HG02970 (cell line): ENCODE data around the gene KRT38.
"Not testable (repeated sequence)": the region's sequence is repeated elsewhere in the genome, so short reads cannot be mapped to it uniquely, and the experiment has no call there.

Experiments
- ATAC-seq: cut with Tn5 transposase; IDR thresholded peaks from one replicate; pipeline ENCODE4 v1.9.1; 2021; ENCODE audit warnings: mild to moderate bottlenecking, moderate library complexity, moderate number of reproducible peaks; ENCODE audit not compliant: unreplicated experiment, low FRiP score

KRT38 gene

DNA sequence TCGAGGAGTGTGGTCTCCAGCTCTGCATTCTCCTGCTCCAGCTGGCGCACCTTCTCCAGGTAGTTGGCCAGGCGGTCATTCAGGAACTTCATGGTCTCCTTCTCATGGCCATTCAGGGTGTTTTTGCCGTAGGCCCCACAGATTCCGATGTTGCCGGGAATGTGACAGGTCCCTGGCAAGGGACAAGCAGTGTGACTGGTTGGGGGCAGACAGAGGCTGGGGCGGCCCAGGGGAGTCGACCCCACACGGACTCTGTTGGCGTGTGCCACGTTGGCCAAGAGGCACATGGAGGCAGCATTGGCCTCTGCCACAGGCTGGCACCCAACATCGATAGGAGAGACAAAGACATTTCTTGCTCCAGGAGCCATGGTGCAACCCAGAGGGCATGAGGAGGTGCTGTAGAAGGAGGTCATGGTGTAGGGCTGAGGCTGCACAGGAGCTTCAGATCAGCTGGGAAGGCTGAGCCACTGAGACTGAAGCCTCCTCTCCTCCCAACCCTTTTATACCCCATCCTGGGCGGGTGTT is 16.6 kb downstream of the KRT38 start, which contains the start of gene KRT37:
Gene KRT37 (minus strand): TSS at position 475 of the 525 bp plus-strand sequence. CDS start 62 bp downstream, at position 413.
- no peak for ATAC-seq

DNA sequence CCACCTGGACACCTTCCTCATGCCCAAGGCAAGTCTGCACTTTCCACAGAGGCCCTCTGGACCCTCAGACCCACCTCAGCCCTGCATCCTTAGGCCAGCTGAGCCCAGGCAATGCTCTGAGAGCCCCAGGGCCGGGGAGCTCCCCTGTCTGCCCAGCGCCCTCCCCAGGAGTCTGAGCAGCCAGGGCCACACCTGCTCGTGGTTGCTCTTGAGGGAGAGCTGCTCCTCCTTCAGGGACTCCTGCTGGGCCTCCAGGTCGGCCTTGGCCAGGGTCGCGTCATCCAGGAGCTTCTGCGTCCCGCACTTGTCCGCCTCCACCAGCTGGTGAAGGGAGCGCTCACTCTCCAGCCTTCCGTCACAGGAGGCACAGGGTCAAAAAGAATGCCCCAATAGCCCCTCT is 18.2 kb downstream of the KRT38 start:
- ATAC-seq: not testable (repeated sequence)

DNA sequence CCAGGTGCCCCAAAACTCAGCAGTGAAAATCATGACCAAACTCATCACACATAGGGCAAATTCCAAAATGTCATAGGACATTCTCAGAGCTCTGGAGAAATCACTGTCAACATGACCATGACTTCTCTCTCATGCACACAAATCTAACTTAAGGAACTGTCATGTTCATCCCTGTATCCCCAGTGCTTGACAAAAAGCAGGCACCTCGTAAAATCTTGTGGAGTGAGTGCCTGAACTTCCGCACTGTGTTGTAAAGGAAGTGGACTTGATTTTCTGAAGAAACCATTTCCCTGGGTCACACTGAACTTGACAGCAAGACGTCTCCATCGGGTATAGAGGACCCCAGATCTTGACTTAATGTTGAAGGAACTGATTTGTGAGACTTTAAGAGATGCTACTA is 19.2 kb downstream of the KRT38 start:
- ATAC-seq: no peak

DNA sequence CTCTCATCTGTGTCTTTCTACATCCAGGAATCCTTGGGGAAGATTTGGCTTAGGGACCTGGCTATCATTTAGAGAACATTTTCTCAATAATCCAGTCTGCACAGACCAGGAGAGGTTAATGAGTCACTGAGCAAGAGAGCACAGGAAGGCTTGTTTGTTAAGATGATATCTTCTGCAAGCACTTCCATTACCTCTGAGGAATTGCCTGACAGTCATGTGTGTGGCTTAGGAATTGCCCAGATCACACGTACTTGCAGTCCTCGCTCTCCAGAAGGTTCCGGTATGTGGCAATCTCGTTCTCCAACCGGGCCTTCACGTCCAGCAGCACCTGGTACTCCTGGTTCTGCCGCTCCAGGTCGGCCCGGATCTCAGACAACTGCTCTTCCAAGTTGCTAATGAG is 19.7 kb downstream of the KRT38 start:
- ATAC-seq: no peak

DNA sequence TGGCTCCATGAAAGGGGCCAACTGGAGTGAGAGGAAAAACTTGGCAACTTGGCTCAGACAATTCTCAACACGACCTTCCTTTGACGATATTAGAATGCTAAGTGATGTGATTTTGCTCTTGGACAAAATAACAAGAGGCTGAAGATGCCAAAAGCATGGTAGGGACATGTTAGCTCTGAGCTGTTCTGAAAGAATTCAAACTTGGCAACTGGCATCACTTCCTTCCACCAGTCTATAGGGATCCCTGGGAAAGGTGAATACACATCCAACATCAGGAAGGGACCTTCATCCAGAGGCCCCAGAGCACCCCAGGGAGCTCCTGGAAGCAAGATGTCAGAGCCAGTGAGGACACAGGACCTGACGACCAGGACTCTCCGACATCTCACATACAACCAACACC is 20.6 kb downstream of the KRT38 start:
- ATAC-seq: no peak

DNA sequence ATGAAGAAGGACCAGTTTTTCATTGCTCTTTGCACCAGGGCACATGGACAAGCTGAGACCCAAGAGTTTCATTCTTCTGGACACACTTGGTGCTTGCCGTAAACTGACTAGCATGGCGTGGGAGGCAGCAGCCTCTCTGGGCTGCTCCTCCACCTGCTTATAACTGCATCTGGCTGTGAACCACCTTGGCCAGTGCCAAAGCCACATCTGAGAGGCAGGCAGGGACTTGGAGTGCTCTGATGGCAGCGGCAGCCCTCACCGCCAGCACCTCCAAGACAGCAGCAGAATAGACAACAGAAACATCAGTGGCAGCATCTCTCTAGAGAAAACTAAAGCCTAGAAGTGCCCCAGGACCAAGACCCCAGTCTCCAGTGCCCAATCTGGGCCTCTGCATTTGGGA is 21.1 kb downstream of the KRT38 start:
- no peak for ATAC-seq

DNA sequence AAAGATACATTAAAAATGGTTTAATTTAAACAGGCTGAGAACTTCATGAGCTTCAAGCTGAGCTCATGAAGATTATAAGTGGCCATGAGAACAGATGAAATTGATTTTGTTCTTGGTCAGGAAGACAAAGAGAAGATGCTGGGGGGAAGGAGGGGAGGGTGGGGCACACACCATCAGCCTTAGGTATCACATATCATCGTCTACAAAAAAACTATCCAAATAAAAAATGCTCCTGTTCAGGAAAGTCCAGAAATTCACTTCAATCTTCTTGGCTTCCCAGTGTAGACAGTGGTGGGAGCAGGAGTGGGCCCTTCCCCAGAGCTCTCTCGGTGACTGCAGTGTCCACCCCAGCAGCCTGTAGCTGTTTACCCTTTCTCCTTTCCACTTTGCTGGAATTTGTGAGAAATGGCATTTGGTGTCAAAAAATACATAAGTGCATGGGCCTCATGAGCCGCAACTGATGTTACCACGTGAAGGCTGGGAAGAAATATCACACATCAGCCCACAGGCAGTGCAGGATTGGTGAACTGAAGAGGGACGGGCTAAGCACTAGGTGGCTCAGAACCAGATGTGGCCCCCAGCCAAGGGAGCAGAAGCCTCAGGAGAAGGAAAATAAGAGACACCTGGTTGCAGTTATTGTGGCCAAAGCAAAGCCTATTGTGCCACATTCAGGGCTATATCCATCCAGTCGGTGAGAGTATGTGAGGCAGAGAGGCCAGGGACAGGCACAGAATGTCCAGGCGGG is 22.5 kb downstream of the KRT38 start:
- no peak for ATAC-seq

DNA sequence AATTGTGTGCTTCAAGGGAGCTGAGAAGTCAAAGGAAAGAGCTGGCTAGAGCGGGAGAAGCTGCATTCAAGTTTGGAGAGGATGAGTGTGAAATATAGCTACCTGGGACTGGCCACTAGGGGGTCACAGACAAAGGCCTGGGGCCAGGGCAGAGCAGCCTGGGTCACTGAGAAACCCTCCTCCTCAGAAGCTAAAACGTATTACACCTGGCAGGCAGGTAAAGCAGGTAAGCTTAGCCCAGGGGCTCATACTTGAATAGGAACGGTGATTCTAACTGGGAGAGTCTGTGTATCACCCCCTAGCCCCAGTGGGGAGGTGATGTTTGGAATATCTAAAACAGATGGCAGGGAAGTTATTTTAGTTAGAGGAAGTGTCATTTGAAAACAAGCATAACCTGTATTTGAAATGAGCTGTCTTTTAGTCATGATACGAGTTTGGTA is 23.2 kb downstream of the KRT38 start:
- ATAC-seq: no peak

DNA sequence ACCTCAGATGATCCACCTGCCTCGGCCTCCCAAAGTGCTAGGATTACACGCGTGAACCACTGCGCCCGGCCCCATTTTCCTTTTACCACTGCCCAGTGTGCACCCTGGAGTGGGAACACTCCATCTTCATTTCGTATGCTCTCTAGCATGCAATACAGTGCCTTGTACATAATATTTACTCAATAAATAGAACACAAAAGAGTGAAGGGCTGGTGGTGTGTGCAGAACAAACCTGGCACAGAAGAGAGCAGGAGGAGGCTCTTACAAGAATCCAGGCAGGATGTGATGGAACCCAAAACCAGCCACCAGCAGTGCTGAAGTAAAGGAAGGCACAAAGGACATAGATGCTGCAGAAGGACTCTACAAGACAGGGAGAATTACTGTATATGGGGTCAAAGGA is 23.7 kb downstream of the KRT38 start:
- ATAC-seq: no peak

DNA sequence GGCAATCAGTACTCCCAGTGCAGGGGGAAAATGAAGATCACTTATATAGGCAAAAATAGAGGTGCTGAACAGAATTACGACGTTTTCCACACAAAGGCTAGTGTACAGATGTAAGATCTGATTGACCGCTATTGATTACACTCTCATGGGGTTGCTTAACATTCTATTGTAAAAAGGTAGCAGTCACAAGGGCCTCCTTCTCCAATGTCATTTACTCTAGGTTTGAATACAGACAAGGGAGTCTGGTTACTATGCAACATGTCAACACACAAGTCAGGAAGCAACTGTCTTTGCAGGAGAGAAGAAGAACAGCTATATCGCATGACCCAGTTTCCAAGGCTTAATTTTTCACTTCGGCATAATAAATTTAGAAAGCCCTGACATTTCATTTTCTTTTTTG is 24.3 kb downstream of the KRT38 start:
- no peak for ATAC-seq

DNA sequence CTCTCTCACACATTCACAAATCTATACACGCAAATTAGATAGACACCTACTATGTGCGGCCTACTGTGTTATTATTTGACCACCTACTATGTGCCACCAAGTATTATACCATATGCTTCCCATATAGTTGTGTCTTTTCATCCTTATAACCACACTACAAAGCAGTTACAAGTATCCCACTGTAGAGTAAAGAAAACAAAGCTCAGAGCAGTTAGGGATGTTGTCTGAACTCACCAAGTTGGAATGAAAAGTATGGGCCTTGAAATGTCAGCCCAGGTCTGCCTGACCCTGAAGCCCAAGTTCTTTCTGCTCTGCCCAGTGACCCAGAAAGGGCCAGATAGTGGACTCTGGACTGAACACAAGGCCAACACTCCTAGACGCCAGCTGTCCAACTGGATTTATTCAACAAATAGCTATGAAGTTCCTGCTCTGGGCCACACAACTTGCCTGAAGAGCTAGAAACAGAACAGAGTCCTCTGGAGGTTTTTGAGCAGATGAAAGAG is 24.9 kb downstream of the KRT38 start:
- ATAC-seq: no peak

DNA sequence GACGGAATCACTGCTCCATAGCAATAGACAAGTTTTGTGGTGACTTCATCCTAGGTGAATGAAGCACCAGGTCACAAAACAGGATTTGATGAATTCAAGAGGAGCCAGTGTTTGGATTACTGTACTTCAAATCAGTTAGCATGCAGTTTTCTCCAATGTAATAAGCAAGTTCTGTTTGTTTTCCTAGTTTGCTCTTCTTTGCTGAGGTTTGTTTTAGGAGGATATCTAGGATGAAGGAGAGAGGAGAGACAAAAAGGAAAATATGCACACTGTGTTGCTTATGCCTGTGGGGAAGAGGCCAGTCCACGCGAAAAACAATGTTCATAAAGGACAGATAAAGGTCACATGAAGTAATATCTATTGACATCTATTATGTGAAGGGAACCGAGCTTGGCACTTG is 25.4 kb downstream of the KRT38 start:
- no peak for ATAC-seq

DNA sequence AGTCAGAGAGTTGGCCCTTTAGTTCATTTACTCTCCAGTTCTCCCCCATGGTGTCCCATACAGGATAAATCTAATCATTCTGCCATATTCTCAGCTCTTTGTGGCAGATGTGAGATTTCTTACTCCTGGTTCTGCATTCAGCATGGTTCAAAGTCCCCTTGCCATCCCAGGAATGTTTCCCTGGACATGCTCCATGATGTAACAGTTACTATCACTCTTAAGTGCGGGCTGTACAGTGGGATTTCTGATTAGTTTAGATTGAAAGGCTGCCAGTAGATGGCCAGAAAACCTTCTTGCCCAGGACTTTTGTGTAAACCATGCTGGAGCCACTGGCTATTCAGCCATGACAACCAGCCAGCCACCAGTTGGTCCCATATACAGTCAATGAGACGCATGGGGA is 26.8 kb downstream of the KRT38 start:
- ATAC-seq: no peak

DNA sequence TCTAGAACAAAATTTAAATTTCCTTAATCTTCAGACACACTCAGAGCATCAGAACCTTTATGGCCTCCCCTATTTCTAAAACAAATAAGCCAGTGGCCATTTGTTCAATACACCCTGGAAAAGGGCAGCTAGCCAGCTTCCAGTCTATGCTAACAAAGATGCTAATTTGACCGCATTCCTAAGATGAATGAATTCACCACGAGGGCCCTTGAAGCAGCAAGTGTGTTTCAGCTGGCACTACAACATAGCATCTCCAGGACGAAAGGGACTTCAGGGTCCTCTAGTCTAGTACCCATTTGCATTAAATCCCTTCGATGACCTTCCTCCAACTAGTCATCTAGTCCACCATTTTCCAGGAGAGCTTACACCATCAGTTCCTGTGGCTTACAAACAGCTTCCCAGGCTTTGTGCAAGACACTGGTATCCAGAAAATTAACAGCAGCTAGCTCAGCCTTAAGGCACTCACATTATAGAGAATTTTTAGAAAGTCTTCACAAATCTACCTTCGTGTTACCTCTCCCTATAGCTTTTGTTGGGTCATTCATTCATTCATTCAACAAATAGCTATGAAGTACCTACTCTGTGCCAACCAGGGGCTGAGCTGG is 27.3 kb downstream of the KRT38 start:
- ATAC-seq: no peak

DNA sequence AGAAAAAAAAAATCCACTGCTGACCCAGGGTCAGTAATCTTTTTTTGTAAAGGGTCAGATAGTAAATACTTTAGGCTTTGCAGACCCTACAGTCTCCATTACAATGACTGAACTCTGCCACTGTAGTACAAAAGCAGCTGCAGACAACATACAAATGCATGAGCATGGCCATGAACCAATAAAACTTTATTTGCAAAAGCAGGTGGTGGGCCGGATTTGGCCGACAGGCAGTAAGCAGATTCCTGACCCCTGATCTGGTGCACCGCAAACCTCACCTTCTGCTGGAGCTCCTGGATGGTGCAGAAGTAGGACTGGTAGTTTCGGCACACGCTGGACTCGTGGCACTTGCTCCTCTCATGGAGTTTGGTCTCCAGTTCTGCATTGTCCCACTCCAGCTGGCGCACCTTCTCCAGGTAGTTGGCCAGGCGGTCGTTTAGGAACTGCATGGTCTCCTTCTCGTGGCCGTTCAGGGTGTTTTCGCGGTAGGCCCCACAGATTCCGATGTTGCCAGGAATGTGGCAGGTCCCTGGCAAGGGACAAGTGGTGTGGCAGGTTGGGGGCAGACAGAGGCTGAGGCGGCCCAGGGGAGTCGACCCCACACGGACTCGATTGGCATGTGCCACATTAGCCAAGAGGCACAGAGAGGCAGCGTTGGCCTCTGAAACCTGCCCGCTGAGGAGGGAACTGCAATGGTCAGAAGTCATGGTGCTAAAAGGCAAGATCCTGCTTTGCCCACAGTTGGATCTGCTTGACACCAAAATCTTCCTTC is 29.5 kb downstream of the KRT38 start:
- ATAC-seq: no peak

DNA sequence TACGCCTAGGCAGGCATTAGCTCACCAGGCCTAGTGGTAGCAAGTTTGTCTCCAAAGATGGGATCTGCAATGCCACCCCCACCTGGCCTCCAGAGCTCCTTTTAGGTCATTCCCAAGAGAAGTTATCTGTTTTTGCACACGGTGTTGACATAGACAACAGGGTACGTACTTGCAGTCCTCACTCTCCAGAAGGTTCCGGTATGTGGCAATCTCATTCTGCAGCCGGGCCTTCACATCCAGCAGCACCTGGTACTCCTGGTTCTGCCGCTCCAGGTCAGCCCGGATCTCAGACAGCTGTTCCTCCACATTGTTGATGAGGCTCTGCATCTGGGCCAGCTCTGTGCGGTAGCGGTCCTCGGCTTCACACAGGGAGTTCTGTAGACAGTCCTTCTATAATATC is 33.6 kb downstream of the KRT38 start:
- ATAC-seq: no peak

DNA sequence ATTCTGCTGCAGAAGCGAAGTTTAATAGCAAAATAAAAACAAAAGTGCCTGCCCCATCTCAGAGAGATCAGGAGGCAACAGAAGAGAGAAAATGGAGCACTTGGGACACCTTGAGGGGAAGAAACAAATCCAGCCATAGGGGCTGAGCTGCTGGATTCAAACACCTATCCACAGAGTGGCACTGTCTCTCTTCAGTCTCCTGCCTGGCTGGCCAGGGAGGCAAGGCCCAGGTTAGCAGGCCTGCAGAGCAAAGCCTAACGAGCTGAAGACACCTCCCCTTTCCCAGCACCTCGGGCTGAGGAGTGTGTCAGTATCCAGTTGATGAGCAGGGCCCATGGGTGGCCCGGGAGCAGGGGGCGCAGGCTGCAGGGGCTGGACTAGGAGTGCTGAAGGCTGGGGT is 34.6 kb downstream of the KRT38 start:
- no peak for ATAC-seq

DNA sequence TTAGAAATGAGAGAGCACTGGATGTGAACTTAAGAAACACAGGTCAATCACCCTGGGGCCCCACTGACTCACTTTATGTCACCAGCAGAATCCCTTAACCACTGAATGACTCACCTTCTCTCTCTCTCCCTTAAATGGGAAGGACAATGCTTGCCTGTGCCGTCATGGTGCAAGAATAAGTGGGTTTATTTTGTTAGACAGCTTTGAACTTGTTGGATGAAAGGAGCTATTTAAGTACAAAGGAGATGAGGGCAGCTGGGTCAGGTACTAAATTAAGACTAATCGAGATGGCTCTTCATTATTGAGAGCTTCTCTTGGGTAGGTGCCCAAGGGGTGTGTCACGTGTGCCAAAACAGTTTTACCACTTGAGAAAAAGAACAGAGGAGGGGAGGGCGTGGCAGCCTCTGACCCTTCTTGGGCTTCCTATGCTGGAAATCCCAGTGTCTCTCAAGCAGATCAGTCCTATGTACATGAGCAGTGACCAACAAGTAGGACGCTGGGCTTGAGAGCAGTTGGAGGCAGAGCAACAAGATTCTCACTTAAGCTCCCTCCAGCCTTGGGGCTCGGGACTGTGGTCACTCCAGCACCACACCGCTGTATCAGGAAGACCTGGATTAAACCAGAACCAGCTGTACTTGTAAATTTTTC is 36.6 kb downstream of the KRT38 start:
- no peak for ATAC-seq

DNA sequence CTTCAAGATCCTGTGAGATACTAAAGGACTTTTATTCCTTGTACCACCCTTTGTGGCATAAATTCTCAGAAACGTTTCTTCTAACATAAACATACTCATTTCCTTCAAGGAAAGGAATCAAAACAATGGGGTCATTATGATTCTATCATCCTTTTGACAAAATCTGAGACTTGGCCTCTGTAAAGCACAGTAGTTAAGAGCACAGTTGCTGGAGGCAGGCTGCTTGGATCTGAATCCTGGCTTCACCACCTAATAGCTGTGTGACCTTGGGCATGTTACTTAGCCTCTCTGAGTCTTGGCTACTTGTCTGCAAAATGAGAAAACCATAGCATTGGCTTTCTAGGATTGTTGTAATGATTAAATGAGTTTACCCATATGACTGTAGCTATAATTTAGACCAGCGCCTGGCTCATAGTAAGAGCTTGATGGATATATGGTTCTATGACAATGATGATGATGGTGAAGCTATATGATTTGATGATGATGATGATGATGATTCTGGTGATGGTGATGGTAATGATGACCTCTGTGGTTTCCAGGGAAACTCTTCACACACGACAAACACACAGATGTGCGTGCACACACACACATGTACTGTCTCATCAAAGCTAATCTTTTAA is 37.3 kb downstream of the KRT38 start:
- ATAC-seq: no peak

DNA sequence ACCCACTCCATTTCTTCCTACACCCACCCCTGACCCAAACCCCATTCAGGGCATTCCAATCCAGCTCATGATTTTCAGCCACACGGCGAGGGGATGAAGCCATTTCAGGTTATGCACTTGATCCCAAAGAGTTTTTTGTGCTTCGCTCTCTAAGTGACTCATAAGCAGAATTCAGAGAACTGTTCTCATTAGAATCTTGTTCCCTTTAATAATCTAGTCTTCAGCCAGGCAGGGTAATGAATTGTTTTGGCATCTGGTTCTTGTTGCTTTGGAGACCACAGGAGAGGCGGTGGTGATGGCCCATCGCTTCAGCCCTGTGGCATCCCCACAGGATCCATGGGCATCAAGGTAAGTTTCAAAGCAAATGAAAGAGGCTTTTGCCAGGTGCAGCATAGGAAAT is 38.6 kb downstream of the KRT38 start:
- ATAC-seq: no peak
